Activated naive CD8-positive, alpha-beta T cell treated with anti-CD3 and anti-CD28 coated beads, Interleukin-2, amount 10 ng/mL, durations not matched to agents 7 days and 5 days (primary cell): ENCODE measurements around the gene SPTBN1. TPM values are rescaled to one million over a fixed set of nuclear protein-coding genes. Genes with fewer than 3 reads are reported as not detected.
"Not testable (repeated sequence)": the region's sequence is repeated elsewhere in the genome, so short reads cannot be mapped to it uniquely, and the experiment has no call there.

ENCODE experiments used
- ATAC-seq: fragments of 150-1000 bp; cut with Tn5 transposase; one replicate; pipeline ENCODE4 v1.10.0; 2021; ENCODE audit warnings: low read depth, moderate library complexity
- POLR2A ChIA-PET: fragments of 350-600 bp; sonication (Branson Sonifier 250); formaldehyde crosslinking; loops from one replicate; lab custom pipeline; 2021; ENCODE audit warnings: antibody characterized with exemption; lab: Charles Lee
- DNase-seq: peaks from one replicate; pipeline ENCODE4 v3.0.0; 2021
- H3K27ac Mint-ChIP-seq: one replicate; pipeline ENCODE4 v1.8.0; 2022; ENCODE audit warnings: mild to moderate bottlenecking, mixed read lengths
- H3K27me3 Mint-ChIP-seq: one replicate; pipeline ENCODE4 v1.8.0; 2022; ENCODE audit warnings: mild to moderate bottlenecking, moderate library complexity, mixed read lengths
- H3K36me3 Mint-ChIP-seq: one replicate; pipeline ENCODE4 v1.8.0; 2021; ENCODE audit warnings: mild to moderate bottlenecking, mixed read lengths
- H3K4me1 Mint-ChIP-seq: one replicate; pipeline ENCODE4 v1.8.0; 2021; ENCODE audit warnings: mixed read lengths
- H3K4me3 Mint-ChIP-seq: one replicate; pipeline ENCODE4 v1.8.0; 2022; ENCODE audit warnings: mild to moderate bottlenecking, moderate library complexity, mixed read lengths
- H3K9me3 Mint-ChIP-seq: one replicate; pipeline ENCODE4 v1.8.0; 2021; ENCODE audit warnings: mixed read lengths
- total RNA-seq, 2 experiments: library from RNA; stranded (reverse); gene quantifications; one replicate each; pipeline ENCODE4 v1.2.3, GENCODE V29; 2021

Gene SPTBN1
- total RNA-seq, 2 experiments from 2014 or later: 120 to 127 TPM

DNA sequence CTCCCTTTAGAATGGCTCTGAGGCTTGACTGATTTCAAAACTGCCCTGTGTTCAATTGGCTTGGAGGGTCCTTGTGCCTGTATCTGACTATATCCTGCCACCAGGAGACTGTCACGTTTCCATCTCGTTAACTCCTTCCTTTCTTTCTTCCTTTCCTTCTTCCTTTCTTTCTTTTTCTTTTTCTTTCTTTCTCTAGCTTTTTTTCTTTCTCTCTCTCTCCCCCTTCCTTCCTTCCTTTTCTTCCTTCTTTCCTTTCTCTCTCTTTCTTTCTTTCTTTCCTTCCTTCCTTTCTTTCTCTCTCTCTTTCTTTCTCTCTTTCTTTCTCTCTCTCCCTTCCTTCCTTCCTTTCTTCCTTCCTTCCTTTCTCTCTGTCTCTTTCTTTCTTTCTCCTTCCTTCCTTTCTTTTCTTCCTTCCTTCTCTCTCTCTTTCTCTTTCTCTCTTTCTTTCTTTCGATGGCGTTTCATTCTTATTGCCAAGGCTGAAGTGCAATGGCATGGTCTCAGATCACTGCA, 229.2 kb downstream of the SPTBN1 start:
- POLR2A ChIA-PET: no interaction called here
- Mint-ChIP-seq H3K36me3 (no peaks in the 10 kb centered on the region), H3K4me3 (no peak overlapping the region), H3K27me3 (peaks cover 30% of the 10 kb centered on the region), H3K9me3 (peaks cover 1% of the 10 kb centered on the region), H3K27ac (no peak overlapping the region), H3K4me1 (peaks cover 32% of the 10 kb centered on the region)
- DNase-seq: no peak
- ATAC-seq: no peak

DNA sequence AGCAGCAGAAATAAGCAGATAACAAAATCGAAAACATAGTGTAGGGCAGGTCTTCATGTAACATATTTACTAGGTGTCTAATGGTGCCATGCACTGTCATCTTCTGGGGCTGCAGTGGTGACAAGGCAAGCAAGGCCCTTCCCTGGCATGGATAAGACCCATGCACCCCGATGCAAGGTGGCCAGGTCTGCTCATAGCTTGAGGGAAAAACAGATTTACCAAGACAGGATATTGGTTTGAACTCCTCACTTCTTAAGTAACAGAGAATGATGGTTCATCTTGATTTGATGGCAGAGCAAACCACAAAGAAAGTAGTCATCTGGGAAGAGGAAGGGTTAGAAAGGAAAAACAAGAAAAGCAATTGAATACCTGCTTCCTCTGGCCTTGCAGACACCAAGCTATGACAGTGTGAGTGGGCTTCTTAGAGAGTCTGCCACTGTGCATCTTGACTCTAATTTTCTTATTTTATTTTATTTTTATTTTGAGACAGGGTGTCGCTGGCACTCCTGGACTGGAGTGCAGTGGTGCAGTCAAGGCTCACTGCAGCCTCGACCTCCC, 231.5 kb downstream of the SPTBN1 start:
- DNase-seq (no peak), ATAC-seq (peak; percentile 22)
- Mint-ChIP-seq H3K4me1 (peaks cover 15% of the 10 kb centered on the region), H3K4me3 (no peak overlapping the region), H3K36me3 (no peaks in the 10 kb centered on the region), H3K27ac (no peak overlapping the region), H3K27me3 (peaks cover 30% of the 10 kb centered on the region), H3K9me3 (peaks cover 1% of the 10 kb centered on the region)
- POLR2A ChIA-PET: no interaction called here

DNA sequence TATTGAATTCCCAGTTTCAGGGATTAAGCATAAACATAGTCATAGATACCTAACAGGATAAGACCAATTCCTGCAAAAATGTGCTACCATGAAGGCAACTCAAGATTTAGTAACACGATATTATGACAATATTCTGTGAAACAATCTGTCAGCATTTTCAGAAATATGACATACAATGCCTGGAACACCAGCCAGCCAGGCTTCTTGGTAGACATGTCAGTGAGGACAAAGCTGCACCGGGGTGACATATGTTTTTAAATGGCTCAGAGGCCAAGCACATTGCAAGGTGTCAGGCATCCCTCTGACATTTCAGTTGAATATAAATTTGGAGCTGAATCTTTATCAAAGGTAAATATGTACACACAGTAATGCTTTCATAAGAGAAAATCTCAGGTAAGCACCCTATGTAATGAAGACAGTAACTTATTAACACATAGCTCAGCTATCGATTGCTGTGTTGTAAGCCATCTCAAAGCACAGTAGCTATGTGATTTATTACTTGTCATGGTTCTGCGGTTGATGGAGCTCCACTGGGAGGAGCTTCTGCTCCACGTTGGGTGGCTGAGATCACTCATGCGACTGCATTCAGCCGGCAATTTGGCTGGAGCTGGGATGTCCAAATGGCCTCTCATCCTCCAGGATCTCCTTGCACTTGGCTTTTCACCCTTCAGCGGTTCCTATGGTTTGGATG, 235.5 kb downstream of the SPTBN1 start:
- ATAC-seq: no peak
- POLR2A ChIA-PET: interaction anchor here (0.6 kb wide), 1 partner anchor 167 kb away, joined by 3 read pairs; no protein-coding TSS in a partner anchor
- Mint-ChIP-seq H3K27ac (no peak overlapping the region), H3K9me3 (peaks cover 1% of the 10 kb centered on the region), H3K4me1 (peaks cover 13% of the 10 kb centered on the region), H3K4me3 (no peak overlapping the region), H3K36me3 (no peaks in the 10 kb centered on the region), H3K27me3 (peaks cover 17% of the 10 kb centered on the region)
- DNase-seq: no peak

DNA sequence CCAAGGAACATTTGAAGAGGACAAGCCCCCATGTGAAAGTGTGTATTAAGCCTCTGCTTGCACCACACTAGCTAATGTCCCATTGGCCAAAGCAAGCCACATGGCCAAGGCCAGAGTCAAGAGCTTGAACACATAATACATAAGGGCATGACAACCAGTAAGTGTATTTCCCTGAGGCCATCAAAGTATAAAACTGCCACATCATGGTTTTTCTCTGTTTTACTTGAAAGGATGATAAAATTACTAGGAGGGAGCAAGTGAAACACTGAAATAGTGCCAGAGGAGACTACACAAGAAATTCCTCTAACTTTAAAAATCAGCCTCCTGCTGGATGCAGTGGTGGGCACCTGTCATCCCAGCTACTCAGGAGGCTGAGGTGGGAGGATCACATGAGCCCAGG, 236.4 kb downstream of the SPTBN1 start:
- ATAC-seq (no peak), DNase-seq (no peak)
- no peak overlapping the region for H3K27ac Mint-ChIP-seq
- H3K4me1 Mint-ChIP-seq: peaks cover 10% of the 10 kb centered on the region
- no peaks in the 10 kb centered on the region for H3K36me3 Mint-ChIP-seq
- POLR2A ChIA-PET: no interaction called here
- H3K4me3 Mint-ChIP-seq: no peak overlapping the region
- H3K27me3 Mint-ChIP-seq: peaks cover 19% of the 10 kb centered on the region
- H3K9me3 Mint-ChIP-seq: peaks cover 1% of the 10 kb centered on the region

DNA sequence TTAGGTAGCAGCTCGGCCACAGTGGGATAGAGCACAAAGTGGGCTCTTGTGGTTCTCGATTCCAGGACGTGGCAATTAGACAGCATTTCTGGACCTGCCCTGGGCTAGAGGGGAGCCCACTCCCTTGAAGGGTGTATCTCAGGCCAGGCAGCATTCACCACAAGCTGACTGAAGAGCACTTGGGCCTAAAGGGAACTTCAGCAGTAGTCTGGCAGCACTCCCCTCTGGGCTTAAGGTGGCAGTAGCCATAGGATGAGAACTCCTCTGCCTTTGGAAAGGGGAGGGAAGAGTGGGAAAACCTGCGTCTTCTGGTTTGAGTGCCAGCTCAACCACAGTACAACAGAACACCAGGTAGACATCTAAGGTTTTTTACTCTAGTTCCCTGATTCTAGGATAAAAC, 239.3 kb downstream of the SPTBN1 start:
- Mint-ChIP-seq H3K9me3 (no peaks in the 10 kb centered on the region), H3K4me3 (no peak overlapping the region), H3K36me3 (no peaks in the 10 kb centered on the region), H3K27ac (no peak overlapping the region), H3K27me3 (peaks cover 15% of the 10 kb centered on the region), H3K4me1 (no peaks in the 10 kb centered on the region)
- POLR2A ChIA-PET: no interaction called here
- ATAC-seq (no peak), DNase-seq (no peak)

DNA sequence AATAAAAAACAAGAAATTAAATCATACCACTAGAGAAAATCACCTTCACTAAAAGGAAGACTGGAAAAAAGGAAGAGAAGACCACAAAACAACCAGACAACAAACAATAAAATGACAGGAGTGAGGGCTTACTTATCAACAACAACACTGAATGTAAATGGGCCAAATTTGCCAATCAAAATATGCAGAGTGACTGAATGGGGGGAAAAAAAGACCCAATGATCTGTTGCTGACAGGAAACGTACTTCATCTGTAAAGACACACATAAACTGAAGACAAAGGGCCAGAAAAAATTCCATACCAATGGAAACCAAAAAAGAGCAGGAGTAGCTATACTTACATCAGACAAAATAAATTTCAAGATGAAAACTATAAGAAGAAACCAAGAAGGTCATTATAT, 241.8 kb downstream of the SPTBN1 start:
- Mint-ChIP-seq H3K4me3 (no peak overlapping the region), H3K9me3 (no peaks in the 10 kb centered on the region), H3K36me3 (no peaks in the 10 kb centered on the region), H3K4me1 (no peaks in the 10 kb centered on the region), H3K27ac (no peak overlapping the region), H3K27me3 (peaks cover 27% of the 10 kb centered on the region)
- ATAC-seq (no peak), DNase-seq (no peak)
- POLR2A ChIA-PET: no interaction called here

DNA sequence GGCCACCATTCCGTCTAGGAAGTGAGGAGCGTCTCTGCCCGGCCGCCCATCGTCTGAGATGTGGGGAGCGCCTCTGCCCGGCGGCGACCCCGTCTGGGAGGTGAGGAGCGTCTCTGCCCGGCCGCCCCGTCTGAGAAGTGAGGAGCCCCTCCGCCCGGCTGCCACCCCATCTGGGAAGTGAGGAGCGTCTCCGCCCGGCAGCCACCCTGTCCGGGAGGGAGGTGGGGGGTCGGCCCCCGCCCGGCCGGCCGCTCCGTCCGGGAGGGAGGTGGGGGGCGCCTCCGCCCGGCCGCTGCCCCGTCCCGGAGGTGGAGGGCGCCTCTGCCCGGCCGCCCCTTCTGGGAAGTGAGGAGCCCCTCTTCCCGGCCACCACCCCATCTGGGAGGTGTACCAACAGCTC, 242.8 kb downstream of the SPTBN1 start:
- H3K4me1 Mint-ChIP-seq, H3K9me3 Mint-ChIP-seq: not testable (repeated sequence)
- H3K27me3 Mint-ChIP-seq: peaks cover 29% of the 10 kb centered on the region

DNA sequence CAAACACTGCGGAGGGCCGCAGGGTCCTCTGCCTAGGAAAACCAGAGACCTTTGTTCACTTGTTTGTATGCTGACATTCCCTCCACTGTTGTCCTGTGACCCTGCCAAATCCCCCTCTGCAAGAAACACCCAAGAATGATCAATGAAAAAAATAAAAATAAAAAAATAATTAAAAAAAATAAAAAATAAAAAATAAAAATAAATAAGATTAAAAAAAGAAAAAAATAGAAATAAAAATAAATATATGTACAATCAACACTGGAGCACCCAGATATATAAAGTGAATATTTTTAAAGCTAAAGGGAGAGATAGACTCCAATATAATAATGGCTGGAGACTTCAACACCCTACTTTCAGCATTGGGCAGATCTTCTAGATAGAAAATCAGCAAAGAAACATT, 243.5 kb downstream of the SPTBN1 start:
- DNase-seq (no peak), ATAC-seq (no peak)
- H3K9me3 Mint-ChIP-seq: no peaks in the 10 kb centered on the region
- no peaks in the 10 kb centered on the region for H3K36me3 Mint-ChIP-seq
- no peak overlapping the region for H3K4me3 Mint-ChIP-seq
- H3K27ac Mint-ChIP-seq: no peak overlapping the region
- peaks cover 29% of the 10 kb centered on the region for H3K27me3 Mint-ChIP-seq
- POLR2A ChIA-PET: no interaction called here
- no peaks in the 10 kb centered on the region for H3K4me1 Mint-ChIP-seq

More for the DNA sequence above, 242.8 kb downstream of the SPTBN1 start:
- H3K27ac Mint-ChIP-seq, DNase-seq, POLR2A ChIA-PET, H3K36me3 Mint-ChIP-seq, ATAC-seq, H3K4me3 Mint-ChIP-seq: not testable (repeated sequence)

DNA sequence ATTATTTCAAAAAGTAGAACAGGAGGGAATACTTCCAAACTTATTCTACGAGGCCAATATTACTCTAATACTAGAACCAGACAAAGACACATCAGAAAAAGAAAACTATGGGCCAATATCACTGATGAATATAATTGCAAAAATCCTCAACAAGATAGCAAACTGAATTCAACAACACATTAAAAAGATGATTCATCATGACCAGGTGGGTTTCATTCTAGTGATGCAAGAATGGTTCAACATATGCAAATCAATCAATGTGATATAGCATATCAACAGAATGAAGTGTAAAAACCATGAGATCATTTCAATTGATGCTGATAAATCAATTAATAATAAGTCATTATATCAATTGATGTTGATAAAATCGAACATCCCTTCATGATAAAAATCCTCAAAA, 244.9 kb downstream of the SPTBN1 start:
- H3K27ac Mint-ChIP-seq: no peak overlapping the region
- DNase-seq (no peak), ATAC-seq (no peak)
- H3K4me1 Mint-ChIP-seq: no peaks in the 10 kb centered on the region
- no peaks in the 10 kb centered on the region for H3K9me3 Mint-ChIP-seq
- no peak overlapping the region for H3K4me3 Mint-ChIP-seq
- H3K27me3 Mint-ChIP-seq: peaks cover 29% of the 10 kb centered on the region
- no peaks in the 10 kb centered on the region for H3K36me3 Mint-ChIP-seq
- POLR2A ChIA-PET: no interaction called here

DNA sequence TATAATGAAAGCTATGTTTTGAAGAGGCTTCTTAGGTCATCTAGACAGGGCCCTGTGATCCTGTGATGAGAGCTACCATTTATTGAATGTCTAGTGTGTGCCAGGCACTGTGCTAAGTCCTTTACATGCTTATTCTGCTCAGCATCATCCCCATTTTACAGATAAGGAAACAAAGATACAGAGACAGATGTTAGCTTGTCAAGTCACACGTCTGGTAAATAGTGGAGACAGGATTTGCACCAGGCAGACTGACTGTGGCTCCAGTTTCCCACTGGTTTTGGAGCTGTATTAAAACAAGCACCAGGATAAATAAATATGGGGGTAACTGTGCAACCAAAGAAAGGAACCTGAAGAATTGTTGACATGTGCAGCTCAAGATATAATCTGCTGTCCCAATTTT, 248.1 kb downstream of the SPTBN1 start:
- peaks cover 10% of the 10 kb centered on the region for H3K4me1 Mint-ChIP-seq
- ATAC-seq: no peak
- H3K27me3 Mint-ChIP-seq: peaks cover 33% of the 10 kb centered on the region
- no peaks in the 10 kb centered on the region for H3K9me3 Mint-ChIP-seq
- no peak for DNase-seq
- H3K4me3 Mint-ChIP-seq: no peak overlapping the region
- no peaks in the 10 kb centered on the region for H3K36me3 Mint-ChIP-seq
- POLR2A ChIA-PET: interaction anchor here (0.6 kb wide), 1 partner anchor 182 kb away, joined by 3 read pairs; no protein-coding TSS in a partner anchor
- no peak overlapping the region for H3K27ac Mint-ChIP-seq

DNA sequence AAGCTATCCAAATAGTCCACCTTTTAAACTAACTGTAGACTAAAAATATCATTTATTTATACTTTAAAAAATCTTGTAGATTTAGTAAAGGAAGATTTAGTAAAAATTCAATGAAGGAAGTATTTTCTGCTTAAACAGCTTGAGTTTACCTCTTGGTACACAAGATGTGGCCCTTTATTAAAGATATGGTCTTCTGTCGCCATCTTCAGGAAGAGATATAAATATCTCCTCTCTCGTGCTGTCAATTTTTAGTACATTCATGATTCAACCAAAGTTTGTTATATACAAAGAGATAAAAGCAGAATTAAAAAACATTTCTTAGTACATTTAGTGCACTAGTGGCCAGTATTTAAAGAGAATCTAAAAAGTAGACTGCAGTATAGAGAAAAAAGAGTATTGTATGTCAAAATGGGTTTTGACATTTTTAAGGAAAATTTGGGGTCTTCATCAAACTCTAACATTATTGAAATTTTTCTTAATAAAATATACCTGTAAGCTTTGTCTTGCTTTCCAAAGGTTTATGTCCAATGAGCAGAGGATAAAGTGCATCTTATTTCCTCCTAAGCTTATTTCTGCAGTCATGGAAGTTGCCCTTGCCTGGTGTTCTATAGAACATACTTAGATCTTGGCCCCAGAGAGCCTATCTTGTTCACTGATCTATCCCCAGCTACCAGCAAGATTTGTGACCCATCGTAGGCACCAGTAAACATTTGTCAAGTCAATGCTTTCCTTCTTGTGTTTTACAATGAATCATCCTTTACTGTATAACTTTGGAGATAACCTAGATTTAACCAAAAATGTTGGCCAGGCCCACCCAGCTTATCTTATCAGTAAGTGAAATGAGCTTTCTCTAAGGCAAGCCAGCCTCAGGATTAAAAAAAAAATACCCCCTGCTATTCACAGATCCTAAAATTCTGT, 248.8 kb downstream of the SPTBN1 start:
- POLR2A ChIA-PET: interaction anchor here (0.6 to 1.5 kb wide), 2 partner anchors 18 to 182 kb away, joined by 3 read pairs; no protein-coding TSS in a partner anchor
- H3K4me3 Mint-ChIP-seq: no peak overlapping the region
- ATAC-seq (no peak), DNase-seq (no peak)
- no peaks in the 10 kb centered on the region for H3K9me3 Mint-ChIP-seq
- H3K27ac Mint-ChIP-seq: no peak overlapping the region
- H3K4me1 Mint-ChIP-seq: peaks cover 12% of the 10 kb centered on the region
- H3K36me3 Mint-ChIP-seq: no peaks in the 10 kb centered on the region
- H3K27me3 Mint-ChIP-seq: peaks cover 37% of the 10 kb centered on the region

DNA sequence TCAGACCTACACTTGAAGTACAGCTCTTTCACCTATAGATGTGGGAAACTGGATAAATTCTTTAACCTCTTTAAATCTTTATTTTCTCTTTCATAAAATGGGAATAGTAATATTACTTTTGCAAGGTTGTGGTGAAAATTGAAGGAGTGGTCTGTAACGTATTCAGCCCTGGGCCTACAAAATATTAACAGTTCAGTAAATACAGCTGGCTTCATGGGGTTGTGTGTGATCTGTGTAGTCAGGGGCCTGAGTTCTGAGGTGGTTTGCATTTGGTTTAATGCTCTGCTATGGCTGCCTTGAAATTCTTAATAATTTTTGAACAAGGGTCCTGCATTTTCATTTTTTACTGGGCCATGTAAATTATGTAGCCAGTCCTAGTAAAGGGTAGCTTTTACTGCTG, 250.5 kb downstream of the SPTBN1 start:
- no peaks in the 10 kb centered on the region for H3K9me3 Mint-ChIP-seq
- DNase-seq (no peak), ATAC-seq (no peak)
- H3K4me1 Mint-ChIP-seq: peaks cover 13% of the 10 kb centered on the region
- H3K36me3 Mint-ChIP-seq: peaks cover 2% of the 10 kb centered on the region
- H3K27ac Mint-ChIP-seq: no peak overlapping the region
- POLR2A ChIA-PET: interaction anchor here (0.6 to 1.5 kb wide), 2 partner anchors 16 to 232 kb away, joined by 3 read pairs; no protein-coding TSS in a partner anchor
- H3K27me3 Mint-ChIP-seq: peaks cover 34% of the 10 kb centered on the region
- no peak overlapping the region for H3K4me3 Mint-ChIP-seq

DNA sequence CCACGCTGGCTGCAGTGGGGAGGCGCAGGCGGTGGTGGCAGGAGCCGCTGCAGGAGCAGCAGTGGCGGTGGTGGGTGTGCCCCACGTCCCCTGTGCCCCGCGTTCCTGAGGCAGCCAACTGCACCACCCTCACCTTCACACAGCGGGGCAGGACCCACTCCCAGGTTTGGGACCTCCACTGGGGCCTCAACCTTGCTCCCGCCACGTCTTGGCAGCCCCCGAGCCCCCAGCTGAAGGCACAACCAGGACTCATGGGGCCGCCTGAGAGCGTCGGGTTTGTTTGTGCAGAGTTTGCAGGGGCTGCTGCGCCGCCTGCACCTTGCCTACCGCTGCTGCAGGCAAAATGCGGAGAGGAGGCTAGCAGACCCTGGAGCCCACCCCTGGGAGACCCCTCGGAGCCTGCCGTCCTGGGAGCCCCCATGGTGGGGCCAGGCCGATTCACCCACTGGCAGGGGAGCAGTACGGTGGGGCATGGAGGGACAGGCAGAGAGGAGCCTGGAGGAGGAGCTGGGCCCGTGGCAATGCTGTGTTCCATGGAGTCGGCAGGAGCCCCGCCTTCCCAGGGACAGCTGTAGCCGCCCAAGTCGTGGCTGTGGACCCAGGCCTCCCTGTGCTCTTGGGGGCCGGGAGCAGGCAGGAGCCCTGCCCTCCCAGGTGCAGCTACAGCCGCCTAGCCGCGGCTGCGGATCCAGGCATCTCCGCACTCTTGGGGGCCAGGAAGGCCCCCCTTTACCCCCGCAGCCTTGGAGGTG, 252.6 kb downstream of the SPTBN1 start:
- Mint-ChIP-seq H3K27me3 (peaks cover 42% of the 10 kb centered on the region), H3K36me3 (peaks cover 2% of the 10 kb centered on the region), H3K27ac (no peak overlapping the region), H3K9me3 (no peaks in the 10 kb centered on the region), H3K4me3 (peak overlapping the region; percentile 66), H3K4me1 (peaks cover 13% of the 10 kb centered on the region)
- POLR2A ChIA-PET: no interaction called here
- ATAC-seq: peak; percentile 50
- peak; percentile 50 for DNase-seq
